NT2/D1 (cell line): ENCODE data around the gene HNRNPAB.

ENCODE experiments used
- SUZ12 ChIP-seq: IDR thresholded peaks from 2 replicates; pipeline ENCODE4 v1.6.1; 2011; ENCODE audit not compliant: insufficient read length, insufficient read depth; ENCODE audit errors: extremely low read depth
- YY1 ChIP-seq: IDR thresholded peaks from 2 replicates; pipeline ENCODE4 v1.6.1; 2011; ENCODE audit not compliant: insufficient read length, insufficient read depth
- ZNF274 ChIP-seq: IDR thresholded peaks from 2 replicates; pipeline ENCODE4 v1.6.1; 2011; ENCODE audit warnings: mild to moderate bottlenecking, low read depth, low read length

DNA sequence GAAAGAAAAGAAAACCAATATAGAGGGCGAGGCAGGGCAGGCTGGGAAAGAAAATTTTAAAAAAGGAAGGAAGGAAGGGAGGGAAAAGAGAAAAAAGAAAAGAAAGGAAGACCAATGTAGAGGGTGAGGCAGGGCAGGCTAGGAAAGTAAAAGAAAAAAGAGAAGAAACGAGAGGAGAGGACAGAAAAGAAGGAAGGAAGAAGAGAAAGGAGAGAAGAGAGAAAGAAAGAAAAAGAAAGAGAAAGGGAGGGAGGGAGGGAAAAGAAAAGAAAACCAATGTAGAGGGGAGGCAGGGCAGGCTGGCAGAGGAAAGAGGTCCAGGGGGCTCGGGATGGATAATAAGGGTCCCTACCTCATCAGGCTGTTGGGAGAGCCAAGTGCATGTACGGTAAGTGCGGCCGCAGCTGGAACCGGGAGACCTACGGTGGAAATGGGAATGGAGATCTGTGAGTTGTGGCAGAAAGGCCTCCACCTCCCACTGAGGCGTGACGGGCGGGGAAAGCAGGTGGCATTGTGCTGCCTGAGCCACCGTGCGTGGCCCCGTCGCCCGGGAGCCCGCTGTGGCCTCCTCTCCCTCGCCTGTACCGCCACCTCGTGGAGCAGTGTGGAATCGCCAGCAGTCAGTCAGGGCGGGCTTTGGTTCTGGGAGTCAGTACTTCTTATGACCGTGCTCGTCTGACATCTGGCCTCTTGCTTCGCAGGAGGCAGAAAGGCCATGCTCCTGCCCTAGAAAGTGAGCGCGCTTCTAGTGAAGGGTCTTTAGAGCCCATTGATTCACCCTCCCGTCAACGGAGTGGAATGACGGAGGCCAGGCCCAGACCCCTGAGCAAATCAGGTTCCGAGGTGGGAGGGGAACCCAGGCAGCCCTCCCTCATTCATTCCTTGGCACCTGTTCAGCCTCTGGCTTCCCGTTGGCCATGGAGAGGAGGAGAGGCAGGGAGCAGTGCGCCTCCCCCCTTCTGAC, 40.3 kb upstream of the HNRNPAB start:
- TF ChIP-seq ZNF274, result no peak
- TF ChIP-seq SUZ12, result no peak
- no peak for TF ChIP-seq YY1
